ENCODE data around the gene TMEM273.

The TMEM273 gene

DNA sequence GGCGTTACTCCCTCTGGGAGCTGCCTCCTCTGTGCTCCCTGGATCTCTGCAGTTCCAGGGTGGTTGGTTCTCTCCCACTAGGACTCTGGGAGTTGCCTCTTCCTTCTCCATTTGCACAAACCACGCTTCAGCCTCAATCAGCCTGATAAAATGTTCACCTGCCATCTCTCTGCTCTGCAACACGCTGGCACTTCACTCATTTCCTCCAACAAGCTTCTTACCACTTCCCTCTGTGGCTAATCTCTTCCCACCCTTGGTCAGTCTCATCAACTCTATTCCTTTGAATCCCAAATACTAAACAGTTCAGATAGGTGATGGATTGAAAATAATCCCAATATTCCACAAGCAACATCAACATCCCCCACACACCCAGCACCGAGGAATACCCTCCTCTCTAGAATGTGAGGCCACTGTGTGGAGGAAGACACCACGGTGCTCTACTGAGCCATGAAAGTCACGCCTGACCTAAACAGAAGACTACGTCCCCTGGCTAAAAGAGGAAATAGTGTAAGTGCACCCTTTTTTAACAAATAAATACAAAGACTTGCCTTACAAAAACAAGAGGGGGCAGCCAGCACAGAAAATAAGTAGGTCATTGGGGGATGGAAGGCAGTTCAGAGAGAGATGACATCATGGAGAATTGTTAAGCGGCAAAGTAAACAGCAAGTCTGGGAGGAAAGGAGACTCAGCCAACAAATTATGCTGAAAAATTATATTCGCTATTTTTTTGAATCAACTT, 52.4 kb downstream of the TMEM273 start:
- peaks cover 6% of the 10 kb centered on the region for H3K27me3 Mint-ChIP-seq
- H3K27ac Mint-ChIP-seq = no peak overlapping the region
- no peak overlapping the region for H3K4me3 Mint-ChIP-seq
- no peaks in the 10 kb centered on the region for H3K4me1 Mint-ChIP-seq (ENCODE audit: low read depth)
- no peaks in the 10 kb centered on the region for H3K36me3 Mint-ChIP-seq
- H3K9me3 Mint-ChIP-seq (ENCODE audit: low read depth) = no peaks in the 10 kb centered on the region

DNA sequence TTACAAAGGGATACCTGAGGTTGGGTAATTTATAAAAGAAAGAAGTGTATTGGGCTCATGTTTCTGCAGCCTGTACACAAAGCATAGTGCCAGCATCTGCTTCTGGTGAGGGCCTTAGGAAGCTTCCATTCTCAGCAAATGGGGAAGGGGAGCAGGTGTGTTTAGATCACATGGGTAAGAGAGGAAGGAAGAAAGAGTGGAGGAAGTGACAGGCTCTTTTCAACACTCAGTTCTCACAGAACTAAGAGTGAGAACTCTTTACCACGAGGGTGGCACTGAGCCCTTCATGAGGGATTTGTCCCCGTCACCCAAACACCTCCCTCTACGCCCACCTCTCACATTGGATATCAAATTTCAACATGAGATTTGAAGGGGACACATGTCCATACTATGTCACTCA, 53.9 kb downstream of the TMEM273 start:
- Mint-ChIP-seq H3K4me1 (ENCODE audit: low read depth) (no peaks in the 10 kb centered on the region), H3K9me3 (ENCODE audit: low read depth) (no peaks in the 10 kb centered on the region), H3K27ac (no peak overlapping the region), H3K4me3 (no peak overlapping the region), H3K36me3 (no peaks in the 10 kb centered on the region), H3K27me3 (peaks cover 10% of the 10 kb centered on the region)

DNA sequence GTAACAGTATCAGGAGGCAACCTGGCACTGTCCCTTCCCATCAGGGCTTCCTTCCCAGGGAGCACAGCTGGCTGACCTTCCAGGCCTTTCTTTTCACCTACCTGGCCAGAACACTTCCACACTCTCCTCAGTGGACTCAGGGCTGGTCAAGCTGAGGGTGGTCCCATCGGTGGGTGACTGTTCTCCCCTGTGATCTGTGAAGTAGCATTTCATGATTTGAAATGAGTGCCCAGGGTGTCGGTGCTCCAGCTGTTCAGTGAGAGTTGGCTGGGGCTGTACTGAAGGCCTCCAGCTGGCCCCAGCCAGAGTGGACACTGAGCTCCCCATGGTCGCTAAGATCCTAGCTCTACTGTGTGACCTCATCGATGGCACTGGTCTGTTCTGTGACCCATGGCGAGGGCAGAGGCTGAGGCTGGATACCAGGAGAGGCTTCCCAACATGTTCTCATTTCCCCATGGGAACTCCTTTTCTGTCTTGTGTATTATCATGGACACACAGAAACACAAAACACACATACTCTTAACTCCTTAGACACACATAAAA, 54.4 kb downstream of the TMEM273 start, which contains the start of gene FAM170B:
FAM170B (minus strand) TSS at position 316 of the 543 bp plus-strand sequence; CDS start at position 213, 103 bp downstream.
- Mint-ChIP-seq H3K4me1 (ENCODE audit: low read depth) (no peaks in the 10 kb centered on the region), H3K4me3 (no peak within 1 kb of the TSS), H3K27me3 (peaks cover 15% of the 10 kb centered on the region), H3K9me3 (ENCODE audit: low read depth) (no peaks in the 10 kb centered on the region), H3K36me3 (no peaks in the 10 kb centered on the region), H3K27ac (no peak within 1 kb of the TSS)

DNA sequence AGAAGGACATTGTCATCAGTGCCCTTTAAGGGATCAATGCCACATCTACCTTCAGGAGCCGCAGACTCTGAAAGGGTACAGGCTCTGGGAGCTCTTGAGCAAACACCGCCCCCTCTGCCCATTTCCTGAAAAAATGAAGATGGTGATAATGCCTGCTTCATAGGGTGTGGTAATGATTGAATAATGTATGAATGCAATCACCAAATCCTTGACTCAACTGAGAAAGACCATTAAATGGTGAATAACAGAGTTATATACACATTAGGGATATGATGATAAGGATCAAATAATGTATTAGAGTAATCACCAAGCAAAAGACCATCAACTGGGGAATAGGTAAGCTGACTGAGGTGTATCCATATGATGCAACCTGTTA, 55.8 kb downstream of the TMEM273 start:
- Mint-ChIP-seq H3K4me1 (ENCODE audit: low read depth) (no peaks in the 10 kb centered on the region), H3K9me3 (ENCODE audit: low read depth) (no peaks in the 10 kb centered on the region), H3K27ac (no peak overlapping the region), H3K27me3 (peaks cover 17% of the 10 kb centered on the region), H3K36me3 (no peaks in the 10 kb centered on the region), H3K4me3 (no peak overlapping the region)

DNA sequence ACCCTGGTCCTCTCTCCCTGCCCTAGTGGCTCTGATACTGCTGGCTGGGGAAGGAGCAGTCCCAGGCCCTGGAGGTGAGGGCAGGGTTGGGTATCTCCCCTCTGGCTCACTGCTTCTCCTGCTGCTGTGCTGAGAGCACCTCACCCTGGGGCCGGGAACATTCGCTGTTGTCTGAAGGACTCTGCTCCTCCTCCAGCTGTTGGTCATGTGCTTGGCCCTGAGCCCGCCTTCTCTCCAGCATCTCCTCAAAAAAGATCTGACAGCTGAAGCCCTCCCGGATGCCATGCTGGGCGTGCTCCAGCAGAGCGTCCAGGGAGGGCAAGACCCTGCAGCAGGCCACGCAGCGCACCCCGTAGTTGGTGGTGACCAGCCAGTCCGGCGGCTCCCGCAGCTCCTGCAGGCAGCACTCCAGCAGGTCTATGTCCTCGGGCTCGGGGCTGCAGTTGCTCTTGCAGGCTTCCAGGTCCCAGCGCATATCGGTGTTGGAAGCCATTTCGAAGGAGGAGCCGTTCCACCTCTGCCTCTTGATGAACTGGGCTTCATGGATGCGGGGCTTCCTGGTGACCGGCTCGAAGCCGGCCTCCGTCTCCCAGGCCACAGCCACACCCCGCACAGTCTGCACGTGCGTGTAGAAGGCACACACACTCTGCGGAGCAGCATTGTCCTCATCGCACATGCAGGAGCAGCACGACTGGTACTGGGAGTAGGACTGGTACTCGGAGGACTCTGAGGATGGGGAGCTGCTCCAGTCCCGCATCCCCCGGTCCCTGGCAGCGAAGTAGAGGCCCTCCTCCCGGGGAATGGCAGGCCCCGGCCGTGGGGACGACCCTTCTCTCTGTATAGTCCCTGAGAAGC, 56.5 kb downstream of the TMEM273 start:
- Mint-ChIP-seq H3K4me3 (no peak overlapping the region), H3K36me3 (no peaks in the 10 kb centered on the region), H3K4me1 (ENCODE audit: low read depth) (no peaks in the 10 kb centered on the region), H3K9me3 (ENCODE audit: low read depth) (no peaks in the 10 kb centered on the region), H3K27me3 (peaks cover 17% of the 10 kb centered on the region), H3K27ac (no peak overlapping the region)

DNA sequence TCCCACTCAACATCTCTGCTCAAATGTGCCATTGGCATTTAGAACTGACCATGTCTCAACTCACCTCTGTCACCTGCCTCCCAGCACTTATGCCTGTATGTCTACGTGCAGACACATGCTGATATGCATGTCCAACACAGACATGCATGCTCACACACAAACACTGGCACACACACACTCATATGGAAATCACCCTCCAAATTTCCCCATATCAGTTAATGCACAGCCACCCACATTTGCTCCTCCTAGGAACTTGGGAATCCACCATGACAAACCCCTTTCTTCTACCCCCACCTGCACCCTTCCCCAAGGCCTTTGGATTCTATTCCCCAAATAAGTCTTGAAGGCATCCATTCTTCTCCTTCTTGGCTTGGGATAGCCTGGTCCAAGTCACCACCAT, 58.8 kb downstream of the TMEM273 start:
- peaks cover 11% of the 10 kb centered on the region for H3K27me3 Mint-ChIP-seq
- H3K36me3 Mint-ChIP-seq = no peaks in the 10 kb centered on the region
- H3K4me1 Mint-ChIP-seq (ENCODE audit: low read depth) = no peaks in the 10 kb centered on the region
- H3K9me3 Mint-ChIP-seq (ENCODE audit: low read depth) = no peaks in the 10 kb centered on the region
- H3K4me3 Mint-ChIP-seq = no peak overlapping the region
- no peak overlapping the region for H3K27ac Mint-ChIP-seq

DNA sequence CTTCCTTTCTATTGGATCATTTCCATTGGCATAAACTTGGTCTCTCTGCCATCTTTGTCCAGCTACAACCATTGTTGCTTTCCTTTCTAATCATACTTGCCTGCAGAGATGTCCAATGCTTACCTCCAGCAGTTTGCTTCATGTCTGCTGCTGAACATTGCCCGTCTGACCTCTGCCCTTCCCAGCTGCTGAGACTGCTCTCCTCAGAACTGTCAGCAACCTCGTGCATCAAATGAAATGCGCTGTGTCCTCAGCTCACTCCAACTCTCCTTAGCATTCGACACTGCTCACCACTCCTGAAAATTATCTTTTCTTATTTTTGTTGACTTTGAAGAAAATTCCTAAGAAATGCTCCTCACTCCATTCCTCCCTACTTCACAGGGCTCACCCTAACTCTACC, 59.3 kb downstream of the TMEM273 start:
- Mint-ChIP-seq H3K27me3 (peaks cover 11% of the 10 kb centered on the region), H3K4me1 (ENCODE audit: low read depth) (no peaks in the 10 kb centered on the region), H3K27ac (no peak overlapping the region), H3K4me3 (no peak overlapping the region), H3K36me3 (no peaks in the 10 kb centered on the region), H3K9me3 (ENCODE audit: low read depth) (no peaks in the 10 kb centered on the region)

DNA sequence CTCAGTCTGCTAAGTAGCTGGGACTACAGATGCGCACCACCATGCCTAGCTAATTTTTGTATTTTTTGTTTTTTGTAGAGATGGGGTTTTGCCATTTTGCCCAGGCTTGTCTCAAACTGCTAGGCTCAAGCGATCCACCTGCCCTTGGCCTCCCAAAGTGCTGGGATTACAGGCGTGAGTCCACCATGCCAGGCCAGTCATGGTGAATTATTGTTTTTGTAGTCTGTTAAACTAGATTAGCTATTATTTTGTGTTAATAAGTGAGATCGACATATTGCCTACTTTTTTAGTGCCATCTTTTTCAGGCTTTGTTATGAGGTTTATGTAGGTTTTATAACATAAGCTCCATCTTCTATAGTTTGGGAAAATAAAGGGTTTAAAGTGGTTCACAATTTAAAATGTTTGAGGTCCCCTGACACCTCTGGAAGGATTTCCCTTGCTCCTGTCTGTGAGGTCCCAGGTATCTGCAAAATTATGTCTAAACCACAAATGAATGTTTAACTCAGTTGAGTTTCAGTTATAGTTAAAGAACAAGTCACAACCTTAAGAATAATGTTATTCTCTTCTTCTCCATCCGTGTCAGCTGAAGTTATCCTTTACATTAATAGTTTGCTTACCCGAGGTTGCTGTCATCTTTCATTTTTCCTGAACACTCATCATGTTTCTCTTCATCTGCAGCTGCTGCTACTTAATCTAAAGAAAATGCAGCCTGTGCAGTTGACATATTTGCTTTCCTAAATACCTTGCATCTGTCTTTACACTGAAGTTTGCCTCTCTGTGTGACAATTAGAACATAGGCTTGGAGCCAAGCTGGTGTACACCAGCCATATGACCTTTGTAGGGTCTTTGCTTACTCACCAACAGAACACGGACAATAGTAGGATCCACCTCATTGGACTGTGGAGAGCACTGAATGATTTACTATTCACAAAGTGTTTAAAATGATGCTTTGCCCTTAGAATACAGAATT, 63.9 kb downstream of the TMEM273 start:
- H3K4me3 Mint-ChIP-seq = no peak overlapping the region
- H3K9me3 Mint-ChIP-seq (ENCODE audit: low read depth) = peaks cover 4% of the 10 kb centered on the region
- no peaks in the 10 kb centered on the region for H3K4me1 Mint-ChIP-seq (ENCODE audit: low read depth)
- H3K36me3 Mint-ChIP-seq = no peaks in the 10 kb centered on the region
- H3K27ac Mint-ChIP-seq = no peak overlapping the region
- H3K27me3 Mint-ChIP-seq = peaks cover 6% of the 10 kb centered on the region

DNA sequence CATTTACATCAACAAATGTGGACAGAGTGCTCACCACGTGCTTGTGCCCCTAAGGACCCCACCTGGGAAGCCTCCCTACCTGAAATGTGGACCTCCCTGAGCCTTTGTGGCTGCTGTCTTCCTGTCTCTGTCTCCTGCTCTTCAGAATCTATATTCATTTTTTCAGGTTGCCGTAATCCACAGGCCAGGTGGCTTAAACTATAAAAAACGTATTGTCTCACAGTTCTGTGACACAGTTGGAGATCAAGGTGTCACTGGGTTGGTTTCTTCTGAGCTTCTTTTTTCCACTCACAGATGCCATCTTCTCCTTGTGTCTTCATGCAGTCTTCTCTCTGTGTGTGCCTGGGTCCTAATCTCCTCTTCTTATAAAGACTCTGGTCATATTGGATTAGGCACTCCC, 67.3 kb downstream of the TMEM273 start:
- H3K4me1 Mint-ChIP-seq (ENCODE audit: low read depth) = no peaks in the 10 kb centered on the region
- peaks cover 4% of the 10 kb centered on the region for H3K9me3 Mint-ChIP-seq (ENCODE audit: low read depth)
- H3K27ac Mint-ChIP-seq = no peak overlapping the region
- peaks cover 2% of the 10 kb centered on the region for H3K27me3 Mint-ChIP-seq
- H3K4me3 Mint-ChIP-seq = no peak overlapping the region
- no peaks in the 10 kb centered on the region for H3K36me3 Mint-ChIP-seq

DNA sequence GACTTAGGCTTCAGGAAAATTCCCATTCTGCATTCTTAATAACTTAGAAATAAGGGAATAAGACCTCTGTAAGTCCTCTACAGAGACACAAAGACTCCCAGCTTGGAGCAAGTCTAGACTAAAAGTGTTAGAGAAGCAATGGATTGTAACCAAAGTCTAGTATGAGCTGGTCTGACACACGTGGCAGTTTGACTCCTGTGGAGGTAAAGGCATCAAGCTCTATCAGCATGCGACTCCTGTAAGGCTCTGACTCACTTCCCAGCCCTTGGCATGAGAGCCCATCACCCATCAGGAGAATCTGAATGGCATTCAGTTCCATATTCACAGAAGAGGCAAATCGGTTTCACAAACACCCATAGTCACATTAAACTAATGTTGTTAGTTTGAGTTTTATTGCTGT, 68.4 kb downstream of the TMEM273 start:
- H3K27me3 Mint-ChIP-seq = peaks cover 4% of the 10 kb centered on the region
- H3K36me3 Mint-ChIP-seq = no peaks in the 10 kb centered on the region
- no peak overlapping the region for H3K27ac Mint-ChIP-seq
- peaks cover 4% of the 10 kb centered on the region for H3K9me3 Mint-ChIP-seq (ENCODE audit: low read depth)
- H3K4me1 Mint-ChIP-seq (ENCODE audit: low read depth) = peaks cover 1% of the 10 kb centered on the region
- H3K4me3 Mint-ChIP-seq = no peak overlapping the region

DNA sequence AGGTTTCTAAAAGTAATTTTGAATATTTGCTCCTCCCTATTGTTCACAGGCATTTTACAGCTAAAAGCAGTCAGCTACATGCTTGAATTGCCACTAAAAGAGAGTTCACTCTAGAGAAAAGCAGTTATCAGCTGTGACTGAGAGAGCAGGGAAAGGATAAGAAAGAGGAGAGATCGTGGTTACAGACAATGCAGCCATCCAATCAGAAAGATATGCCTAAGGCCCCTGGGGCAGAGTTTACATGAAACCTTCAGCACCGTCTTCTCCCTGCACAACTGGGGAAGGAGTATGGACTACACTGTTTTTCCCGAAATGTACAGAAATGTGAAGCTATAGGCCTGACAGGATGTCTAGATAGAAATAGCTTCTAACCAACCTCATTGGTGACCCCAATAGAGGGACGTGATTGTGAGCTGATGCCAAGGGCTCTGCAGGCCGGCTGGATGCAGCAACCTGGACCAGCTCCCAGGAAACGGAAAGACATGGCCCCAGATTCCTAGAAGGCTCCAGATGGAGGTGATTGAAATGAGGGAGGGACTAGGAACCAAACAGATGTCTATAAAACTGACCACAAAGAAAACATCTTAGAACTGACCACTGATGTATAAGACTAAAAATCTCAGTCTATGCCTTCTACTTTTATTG, 69.6 kb downstream of the TMEM273 start:
- Mint-ChIP-seq H3K4me1 (ENCODE audit: low read depth) (peaks cover 4% of the 10 kb centered on the region), H3K36me3 (no peaks in the 10 kb centered on the region), H3K9me3 (ENCODE audit: low read depth) (peaks cover 4% of the 10 kb centered on the region), H3K27me3 (peaks cover 8% of the 10 kb centered on the region), H3K4me3 (no peak overlapping the region), H3K27ac (no peak overlapping the region)

DNA sequence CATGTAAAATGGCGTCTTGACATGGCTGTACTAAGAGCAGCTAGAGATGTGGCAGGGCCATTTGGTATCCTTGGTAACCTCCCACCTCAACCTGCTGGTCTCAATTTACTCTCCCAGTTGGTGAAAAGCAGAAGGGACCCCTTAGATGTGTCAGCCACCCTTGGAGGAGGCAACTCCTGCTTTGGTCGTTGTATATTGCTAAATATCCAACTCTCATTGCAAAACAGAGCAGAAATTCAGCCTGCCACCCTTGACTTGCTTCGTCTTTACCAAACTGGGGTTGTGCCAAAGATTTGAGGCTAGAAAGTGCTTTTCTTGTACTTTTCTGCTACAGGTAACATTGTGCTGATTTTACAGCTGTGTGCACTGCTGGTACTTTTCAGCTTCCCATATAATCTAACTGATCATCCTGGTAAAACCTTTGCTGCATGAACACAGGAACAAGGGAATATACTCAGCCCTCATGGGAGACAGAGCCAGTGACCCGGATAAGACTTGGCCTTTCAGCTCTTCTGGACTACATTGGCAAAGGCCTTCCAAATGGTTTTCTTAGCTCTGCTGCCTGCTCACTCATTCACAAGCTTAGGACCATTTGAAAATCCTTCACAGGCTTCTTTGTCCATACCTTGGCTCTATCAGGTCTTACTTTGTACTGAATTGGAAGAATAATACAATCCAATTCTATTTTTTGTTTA, 70.7 kb downstream of the TMEM273 start:
- Mint-ChIP-seq H3K9me3 (ENCODE audit: low read depth) (peaks cover 4% of the 10 kb centered on the region), H3K27ac (no peak overlapping the region), H3K4me1 (ENCODE audit: low read depth) (peaks cover 4% of the 10 kb centered on the region), H3K4me3 (no peak overlapping the region), H3K36me3 (no peaks in the 10 kb centered on the region), H3K27me3 (peaks cover 8% of the 10 kb centered on the region)

DNA sequence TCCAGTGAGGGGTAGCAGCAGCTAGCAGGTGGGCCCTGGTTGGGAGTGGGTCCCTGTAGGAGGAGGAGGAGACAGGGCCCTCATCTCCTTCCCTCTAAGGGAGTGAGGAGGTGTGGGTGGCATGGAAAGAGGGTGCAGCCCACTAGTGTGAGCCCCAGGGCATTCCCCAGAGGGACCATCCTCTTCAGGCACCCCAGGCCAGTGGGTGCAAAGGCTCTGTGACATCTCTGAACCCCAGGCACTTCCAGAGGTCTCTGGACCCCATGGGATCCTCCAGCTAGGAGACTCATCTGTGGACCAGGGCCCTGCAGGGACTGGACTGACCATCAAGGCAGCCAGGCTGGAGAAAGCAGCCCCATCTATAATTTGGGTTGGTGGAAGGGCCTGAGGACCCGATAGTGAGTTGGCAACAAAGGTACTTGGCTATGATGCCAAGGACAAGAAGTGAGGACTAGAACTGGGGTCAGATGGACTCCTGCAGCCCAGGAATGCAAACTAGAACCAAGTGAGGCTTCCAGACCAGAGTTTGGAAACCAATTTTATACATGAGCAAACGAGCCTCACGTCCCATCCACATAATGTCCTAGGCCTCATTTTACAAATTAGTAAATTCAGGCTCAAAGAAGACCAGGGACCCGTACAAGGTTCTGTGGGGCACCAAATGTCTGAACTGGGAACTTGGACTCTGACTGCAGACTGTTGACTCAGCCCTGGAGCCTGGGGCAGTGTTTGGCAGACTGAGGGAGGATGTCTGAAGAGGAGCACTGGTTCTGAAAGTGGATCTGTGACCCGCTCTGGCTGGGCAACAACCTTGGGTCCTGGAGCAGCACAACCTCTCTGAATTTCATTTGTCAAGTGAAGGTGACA, 71.4 kb downstream of the TMEM273 start:
- Mint-ChIP-seq H3K4me3 (no peak overlapping the region), H3K36me3 (no peaks in the 10 kb centered on the region), H3K27ac (no peak overlapping the region), H3K27me3 (peaks cover 8% of the 10 kb centered on the region), H3K9me3 (ENCODE audit: low read depth) (peaks cover 2% of the 10 kb centered on the region), H3K4me1 (ENCODE audit: low read depth) (peaks cover 4% of the 10 kb centered on the region)

All from activated naive CD8-positive, alpha-beta T cell (primary cell).